Breast epithelium (tissue), 4 donors: ENCODE data around the gene IP6K3. TPM values are rescaled to one million over a fixed set of nuclear protein-coding genes. Genes with fewer than 3 reads are reported as not detected.

Experiments used
- DNase-seq, 2 donors: peaks; one replicate each; pipeline ENCODE4 v3.0.0-alpha.2; 2019; ENCODE audit warnings: low spot score in 2 of 2
- H3K27ac ChIP-seq, 2 donors: fragments of 200-600 bp; sonication (generic) in 1 of 2; one replicate each; pipeline ENCODE4 v1.5.1; 2016 to 2019; ENCODE audit warnings: mild to moderate bottlenecking in 1 of 2
- H3K27me3 ChIP-seq, 2 donors: fragments of 200-600 bp; sonication (generic) in 1 of 2; one replicate each; pipeline versions ENCODE4 v1.5.1 to v1.6.0; 2017 to 2019; ENCODE audit warnings: control low read depth in 1 of 2, mild to moderate bottlenecking in 1 of 2
- H3K36me3 ChIP-seq: fragments of 200-600 bp; one replicate; pipeline ENCODE4 v1.5.1; 2019
- H3K4me1 ChIP-seq, 2 donors: fragments of 200-600 bp; sonication (generic); one replicate each; pipeline ENCODE4 v1.5.1; 2016 to 2019; ENCODE audit warnings: control low read depth in 1 of 2
- H3K4me3 ChIP-seq, 3 donors: fragments of 200-600 bp; sonication (generic); 1 replicate in 2 of 3; 2 replicates in 1 of 3; pipeline ENCODE4 v1.5.1; 2016 to 2019; ENCODE audit warnings: mild to moderate bottlenecking in 3 of 3, moderate library complexity in 2 of 3
- H3K9me3 ChIP-seq, 2 donors: fragments of 200-600 bp; sonication (generic) in 1 of 2; one replicate each; pipeline ENCODE4 v1.5.1; 2016 to 2019; ENCODE audit warnings: control low read depth in 1 of 2
- CTCF ChIP-seq, 3 donors: fragments of 450-650 bp; IDR thresholded peaks; one replicate each; pipeline ENCODE4 v1.5.1; 2016 to 2017; ENCODE audit warnings: antibody characterized with exemption in 3 of 3, mild to moderate bottlenecking in 3 of 3, moderate library complexity in 3 of 3
- POLR2A ChIP-seq: fragments of 450-650 bp; IDR thresholded peaks from one replicate; pipeline ENCODE4 v1.6.1; 2016; ENCODE audit warnings: antibody characterized with exemption, mild to moderate bottlenecking, moderate library complexity
- POLR2AphosphoS5 ChIP-seq, 3 donors: sonication (generic); formaldehyde crosslinking; IDR thresholded peaks; one replicate each; pipeline ENCODE4 v1.6.1; 2017; ENCODE audit warnings: antibody characterized with exemption in 3 of 3
- intact Hi-C: fragments of 100-400 bp; cut with DNase I; formaldehyde crosslinking; loops from one replicate; pipeline ENCODE4 v1.15.1; 2023; ENCODE audit warnings: low total_unique reads
- total RNA-seq, 3 donors: library from RNA; depleted of rRNA; stranded (reverse); fragments of >200 nt; gene quantifications; one replicate each; pipeline ENCODE4 v1.1.0, GENCODE V29; 2016

IP6K3 gene
- total RNA-seq, 3 donors from 2014 or later = 0.15 to 4.2 (median 0.66) TPM

DNA sequence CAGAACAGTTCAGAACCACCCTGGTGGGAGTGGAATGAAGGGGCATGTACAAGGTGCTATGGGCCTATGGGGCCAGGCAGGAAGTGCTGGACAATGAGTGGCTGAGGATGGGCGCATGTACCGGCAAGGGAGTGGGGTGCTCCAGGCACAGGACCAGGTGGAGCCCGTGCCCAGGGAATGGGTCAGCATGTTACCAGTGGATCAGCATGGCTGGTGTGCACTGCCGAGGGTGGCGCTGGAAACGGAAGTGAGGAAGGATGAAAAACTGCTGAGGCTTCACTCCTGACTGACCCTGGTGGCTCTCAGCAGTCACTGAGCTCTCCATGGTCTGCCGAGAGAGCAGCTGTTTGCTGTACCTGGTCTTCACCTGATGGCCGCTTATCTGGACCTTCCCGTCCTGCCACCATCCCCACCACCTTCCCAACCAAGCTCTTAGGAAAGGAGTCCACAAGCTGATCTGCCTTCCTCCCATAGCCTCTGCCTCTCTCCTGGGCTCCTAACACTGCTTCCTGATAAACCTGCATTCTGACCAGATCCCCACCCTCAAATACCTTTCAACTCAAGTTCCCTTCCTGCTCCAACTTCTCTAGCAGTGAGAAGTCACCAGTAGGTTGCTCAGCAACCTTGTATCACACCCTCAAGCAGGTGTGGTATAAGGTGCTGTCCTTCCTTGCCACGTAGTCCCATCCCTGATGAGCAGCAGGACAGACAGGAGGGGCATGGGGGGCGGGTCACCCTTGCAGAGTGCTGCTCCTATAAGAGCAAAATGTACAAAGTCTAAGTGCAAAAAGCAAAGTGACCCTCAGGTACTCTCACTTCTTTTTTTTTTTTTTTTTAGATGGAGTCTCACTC, 42.3 kb downstream of the IP6K3 start:
- Histone ChIP-seq H3K27ac (no peak overlapping the region), H3K27me3 (no peaks in the 10 kb centered on the region), H3K4me1 (peaks cover 0 to 7% of the 10 kb centered on the region in 2 donors), H3K9me3 (no peaks in the 10 kb centered on the region), H3K4me3 (no peak overlapping the region), H3K36me3 (no peaks in the 10 kb centered on the region)
- intact Hi-C loops = no loop called here
- DNase-seq = no peak
- TF ChIP-seq CTCF (IDR thresholded peaks at IDR 0.05) (no peak), POLR2A (no peak), POLR2AphosphoS5 (IDR thresholded peaks at IDR 0.05) (no peak)

DNA sequence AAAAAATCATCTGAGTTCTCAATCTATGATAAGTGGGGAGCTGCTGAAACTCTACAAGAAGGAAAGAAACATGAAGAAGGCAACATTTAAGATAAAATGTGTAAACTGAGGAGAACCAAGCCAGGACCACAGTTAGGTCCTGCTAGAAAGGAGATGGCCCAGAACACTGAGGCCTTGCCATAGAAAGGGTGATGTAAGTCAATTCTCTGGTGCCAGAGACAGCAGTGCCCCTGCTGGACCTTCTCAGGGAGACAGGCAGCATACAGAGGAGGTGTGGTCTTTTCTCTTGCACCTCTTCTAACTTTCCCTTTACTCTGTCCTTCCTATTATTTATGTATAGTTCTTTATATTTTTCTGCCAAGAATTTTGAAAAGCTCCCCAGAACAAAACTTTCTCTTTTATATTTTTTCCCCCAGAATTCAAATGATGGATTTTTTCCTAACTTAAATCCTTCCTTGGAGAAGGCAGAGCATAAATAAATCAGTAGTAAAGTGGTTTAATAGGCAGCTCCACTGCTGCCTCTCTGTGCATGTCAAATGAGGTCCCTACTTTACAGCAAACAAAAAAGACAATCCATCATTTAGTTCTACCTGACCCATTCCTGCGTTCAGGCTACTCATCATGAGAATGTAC, 44.2 kb downstream of the IP6K3 start:
- no peak for DNase-seq
- TF ChIP-seq CTCF (IDR thresholded peaks at IDR 0.05) (peak in 1 of 3 donors; percentile 50), POLR2AphosphoS5 (IDR thresholded peaks at IDR 0.05) (no peak), POLR2A (no peak)
- Histone ChIP-seq H3K27ac (no peak overlapping the region), H3K4me3 (no peak overlapping the region), H3K36me3 (no peaks in the 10 kb centered on the region), H3K4me1 (peaks cover 0 to 14% of the 10 kb centered on the region in 2 donors), H3K27me3 (no peaks in the 10 kb centered on the region), H3K9me3 (no peaks in the 10 kb centered on the region)
- intact Hi-C loops = no loop called here

GRCh38 chr6:33700391-33701050, 46.2 kb downstream of the IP6K3 start:
- DNase-seq = no peak
- intact Hi-C loops = no loop called here
- Histone ChIP-seq H3K36me3 (no peaks in the 10 kb centered on the region), H3K9me3 (no peaks in the 10 kb centered on the region), H3K27me3 (no peaks in the 10 kb centered on the region), H3K4me3 (no peak overlapping the region), H3K27ac (peak overlapping the region; percentile 66 to 68), H3K4me1 (peaks cover 9 to 31% of the 10 kb centered on the region in 2 donors)
- TF ChIP-seq POLR2AphosphoS5 (IDR thresholded peaks at IDR 0.05) (no peak), CTCF (IDR thresholded peaks at IDR 0.05) (peak in 2 of 3 donors; percentile 40 to 55), POLR2A (no peak)

DNA sequence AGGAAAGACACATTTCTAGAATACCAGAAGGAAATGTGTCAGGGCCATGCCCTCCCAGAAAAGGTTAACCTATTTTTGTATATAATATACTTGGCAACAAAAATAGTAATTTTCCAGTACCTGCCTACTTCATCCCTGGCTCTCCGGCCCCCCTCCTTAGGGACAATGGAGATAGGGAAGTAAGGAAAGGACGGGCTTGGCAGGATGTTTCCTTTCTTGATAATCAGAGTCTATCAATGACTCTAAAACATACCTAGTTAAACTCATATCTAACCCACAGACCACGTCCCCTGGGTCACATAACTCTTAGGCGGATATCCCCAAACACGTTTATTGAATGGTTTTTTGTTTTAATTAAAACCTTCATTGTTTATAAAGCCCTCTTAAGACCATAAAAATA, 47.0 kb downstream of the IP6K3 start:
- intact Hi-C loops = loop anchor here (5.0 to 10.0 kb wide), 2 partner anchors 97 to 115 kb away; partner anchors contain the start of gene BAK1
- TF ChIP-seq CTCF (IDR thresholded peaks at IDR 0.05) (peak in 1 of 3 donors; percentile 21), POLR2A (no peak), POLR2AphosphoS5 (IDR thresholded peaks at IDR 0.05) (no peak)
- Histone ChIP-seq H3K27ac (peak overlapping the region; percentile 66 to 68), H3K4me1 (peaks cover 15 to 39% of the 10 kb centered on the region in 2 donors), H3K36me3 (no peaks in the 10 kb centered on the region), H3K27me3 (no peaks in the 10 kb centered on the region), H3K4me3 (no peak overlapping the region), H3K9me3 (no peaks in the 10 kb centered on the region)
- DNase-seq = no peak
